GDM1 (cell line): ENCODE measurements around the gene LAMA2.

Experiments
- DNase-seq: peaks from one replicate; lab custom pipeline; 2025; lab: John Stamatoyannopoulos, UW

LAMA2 gene, protein sequence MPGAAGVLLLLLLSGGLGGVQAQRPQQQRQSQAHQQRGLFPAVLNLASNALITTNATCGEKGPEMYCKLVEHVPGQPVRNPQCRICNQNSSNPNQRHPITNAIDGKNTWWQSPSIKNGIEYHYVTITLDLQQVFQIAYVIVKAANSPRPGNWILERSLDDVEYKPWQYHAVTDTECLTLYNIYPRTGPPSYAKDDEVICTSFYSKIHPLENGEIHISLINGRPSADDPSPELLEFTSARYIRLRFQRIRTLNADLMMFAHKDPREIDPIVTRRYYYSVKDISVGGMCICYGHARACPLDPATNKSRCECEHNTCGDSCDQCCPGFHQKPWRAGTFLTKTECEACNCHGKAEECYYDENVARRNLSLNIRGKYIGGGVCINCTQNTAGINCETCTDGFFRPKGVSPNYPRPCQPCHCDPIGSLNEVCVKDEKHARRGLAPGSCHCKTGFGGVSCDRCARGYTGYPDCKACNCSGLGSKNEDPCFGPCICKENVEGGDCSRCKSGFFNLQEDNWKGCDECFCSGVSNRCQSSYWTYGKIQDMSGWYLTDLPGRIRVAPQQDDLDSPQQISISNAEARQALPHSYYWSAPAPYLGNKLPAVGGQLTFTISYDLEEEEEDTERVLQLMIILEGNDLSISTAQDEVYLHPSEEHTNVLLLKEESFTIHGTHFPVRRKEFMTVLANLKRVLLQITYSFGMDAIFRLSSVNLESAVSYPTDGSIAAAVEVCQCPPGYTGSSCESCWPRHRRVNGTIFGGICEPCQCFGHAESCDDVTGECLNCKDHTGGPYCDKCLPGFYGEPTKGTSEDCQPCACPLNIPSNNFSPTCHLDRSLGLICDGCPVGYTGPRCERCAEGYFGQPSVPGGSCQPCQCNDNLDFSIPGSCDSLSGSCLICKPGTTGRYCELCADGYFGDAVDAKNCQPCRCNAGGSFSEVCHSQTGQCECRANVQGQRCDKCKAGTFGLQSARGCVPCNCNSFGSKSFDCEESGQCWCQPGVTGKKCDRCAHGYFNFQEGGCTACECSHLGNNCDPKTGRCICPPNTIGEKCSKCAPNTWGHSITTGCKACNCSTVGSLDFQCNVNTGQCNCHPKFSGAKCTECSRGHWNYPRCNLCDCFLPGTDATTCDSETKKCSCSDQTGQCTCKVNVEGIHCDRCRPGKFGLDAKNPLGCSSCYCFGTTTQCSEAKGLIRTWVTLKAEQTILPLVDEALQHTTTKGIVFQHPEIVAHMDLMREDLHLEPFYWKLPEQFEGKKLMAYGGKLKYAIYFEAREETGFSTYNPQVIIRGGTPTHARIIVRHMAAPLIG (N-terminal part only)

GRCh38 chr6:128882991-128883611 lies at the start of gene LAMA2:
Gene LAMA2, plus strand, starts transcription at chr6:128883138. Its CDS starts 108 bp downstream, at chr6:128883246.
- DNase-seq = no peak

DNA sequence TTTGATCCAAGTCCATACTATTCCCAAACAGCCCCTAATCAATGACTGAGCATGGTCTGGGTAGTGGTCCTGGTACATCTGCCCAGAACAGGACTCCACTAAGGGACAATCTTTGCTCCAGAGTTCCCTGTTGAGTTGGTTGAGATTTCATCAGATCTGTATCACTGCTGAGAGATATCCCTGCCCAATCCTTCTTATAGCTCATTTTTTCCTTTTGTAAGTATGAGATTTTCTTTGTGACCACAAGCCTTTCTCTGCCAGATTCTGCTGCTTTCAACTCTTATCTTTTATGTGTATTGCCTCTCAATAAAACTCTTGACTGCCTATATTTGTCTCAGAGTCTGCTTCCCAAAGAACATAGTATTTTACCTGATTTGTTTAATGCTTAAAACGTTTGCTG lies 46.2 kb upstream of the LAMA2 start:
- no peak for DNase-seq

- no peak for DNase-seq
Measured at GRCh38 chr6:128841518-128841917, 41.4 kb upstream of the LAMA2 start.

GRCh38 chr6:128844598-128844997 lies 38.3 kb upstream of the LAMA2 start:
- DNase-seq = no peak

DNA sequence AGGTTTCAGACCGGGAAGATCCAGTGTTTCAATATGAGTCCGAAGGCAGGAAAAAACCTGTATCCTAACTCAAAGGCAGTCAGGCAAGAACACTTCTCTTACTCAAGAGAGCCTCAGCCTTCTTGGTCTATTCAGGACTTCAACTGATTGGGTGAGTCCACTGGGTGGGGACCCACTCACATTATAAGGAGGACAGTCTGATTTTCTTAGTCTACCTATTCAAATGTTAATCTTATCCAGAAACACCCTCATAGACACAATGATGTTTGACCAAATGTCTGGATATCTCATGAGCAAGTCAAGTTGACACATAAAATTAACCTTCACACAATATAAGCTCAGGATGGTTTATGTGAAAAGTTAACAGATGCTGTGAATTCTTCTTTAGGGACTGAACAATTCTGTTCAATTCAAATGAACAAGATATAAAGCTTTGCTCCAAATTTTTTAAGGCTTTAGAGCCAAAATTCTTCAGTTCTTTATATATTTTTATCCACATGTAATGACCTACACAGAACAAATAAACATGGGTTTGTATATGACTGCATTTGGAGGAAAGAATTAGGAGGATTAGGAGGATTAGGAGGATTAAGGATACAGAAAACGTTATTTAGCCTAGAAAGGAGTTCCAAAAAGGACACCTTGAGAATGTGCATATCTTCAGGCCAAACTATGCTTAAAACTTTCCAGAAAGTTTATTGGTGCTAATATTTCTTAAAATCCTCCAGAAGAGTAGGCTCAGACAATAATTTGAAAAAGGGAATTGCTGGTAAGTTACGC lies 35.3 kb upstream of the LAMA2 start:
- no peak for DNase-seq

DNA sequence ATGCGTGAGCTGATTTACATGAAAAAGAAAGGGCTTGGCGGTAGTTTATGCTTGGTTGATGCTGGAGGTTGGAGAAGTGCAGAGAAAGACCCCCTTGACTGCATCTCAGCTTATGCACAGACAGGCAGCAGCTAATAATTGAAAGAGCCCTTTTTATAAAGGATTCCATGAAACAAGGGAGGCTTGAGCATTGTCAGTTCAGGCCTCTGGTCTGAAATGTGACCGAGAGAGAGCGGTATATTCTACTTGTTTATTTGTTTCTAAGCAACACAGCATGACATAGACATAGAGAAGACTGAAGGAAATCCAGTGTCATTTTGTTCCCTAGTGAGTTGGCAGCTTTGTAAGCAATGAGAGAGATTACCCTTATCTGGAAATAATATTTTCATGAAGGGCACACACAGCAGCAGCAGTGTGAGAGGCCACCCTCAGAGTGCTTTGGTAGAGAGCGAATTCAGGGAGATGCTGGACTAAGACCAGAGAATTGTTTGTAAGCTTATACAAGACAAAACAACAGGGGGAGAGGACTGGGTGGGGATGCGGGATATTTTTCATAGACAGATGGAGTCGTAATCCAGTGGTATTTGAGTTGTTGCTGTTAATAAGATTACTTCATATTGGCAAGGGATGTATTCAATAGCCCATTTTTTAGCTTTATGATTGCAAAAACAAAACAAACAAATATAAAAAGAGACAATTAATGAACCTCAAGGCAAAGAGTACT lies 34.6 kb upstream of the LAMA2 start:
- DNase-seq = no peak

DNA sequence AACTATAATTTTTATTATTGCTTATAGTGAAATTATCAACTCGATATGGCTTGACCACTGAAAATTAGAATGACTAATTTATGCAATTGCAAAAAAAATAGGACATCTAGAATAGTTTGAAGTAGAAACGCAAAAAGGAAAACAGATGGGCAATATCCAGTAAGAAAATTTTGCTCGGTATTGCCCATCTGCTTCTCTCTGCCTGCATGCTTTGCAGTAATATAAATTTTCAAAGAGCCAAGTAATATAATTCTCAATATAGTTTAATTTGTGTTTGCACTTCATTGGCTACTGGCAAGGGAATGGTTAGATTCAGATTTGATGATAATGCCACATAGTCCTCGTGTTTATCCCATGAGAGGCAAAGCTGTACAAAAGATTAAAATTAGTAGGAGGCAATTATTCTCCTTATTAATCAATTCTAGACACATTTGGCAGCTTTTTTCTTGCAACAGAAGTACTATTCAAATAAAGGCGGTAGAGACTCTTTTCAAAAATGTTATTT lies 27.3 kb upstream of the LAMA2 start:
- DNase-seq = no peak

DNA sequence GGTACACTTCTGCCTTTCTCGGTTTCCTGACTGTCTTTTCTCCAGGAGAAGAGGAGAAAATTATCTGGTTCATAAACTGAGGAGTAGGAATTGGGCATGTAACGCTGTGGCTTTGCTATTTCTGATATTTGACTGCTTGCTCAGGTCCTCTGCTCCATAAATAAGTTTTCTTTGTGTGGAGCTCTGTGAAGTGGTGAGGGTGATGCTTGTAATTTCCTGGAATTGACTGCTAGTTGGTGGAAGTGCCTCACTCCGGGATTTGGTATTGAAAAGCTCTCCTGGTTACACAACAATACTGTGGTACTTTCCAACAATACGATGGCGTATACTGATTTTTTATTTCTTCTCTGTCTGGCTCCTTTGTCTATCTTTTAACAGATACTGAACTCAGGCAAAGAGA lies 25.1 kb upstream of the LAMA2 start:
- no peak for DNase-seq

DNA sequence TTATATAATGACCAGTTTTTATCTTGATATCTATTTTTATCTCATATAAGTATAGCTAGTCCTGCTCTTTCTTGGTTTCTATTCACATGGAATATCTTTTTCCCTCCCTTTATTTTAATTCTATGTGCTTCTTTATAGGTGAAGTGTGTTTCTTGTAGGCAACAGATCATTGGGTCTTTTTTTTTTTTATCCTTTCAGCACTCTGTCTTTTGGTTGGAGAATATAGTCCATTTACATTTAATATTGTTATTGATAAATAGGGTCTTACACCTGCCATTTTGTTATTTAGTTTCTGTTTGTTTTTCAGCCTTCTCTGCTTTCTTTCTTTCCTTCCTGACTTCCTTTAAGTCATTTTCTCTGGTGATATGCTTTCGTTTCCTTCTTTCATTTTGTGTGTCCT lies 22.2 kb upstream of the LAMA2 start:
- no peak for DNase-seq

GRCh38 chr6:128863983-128864382 lies 19.0 kb upstream of the LAMA2 start:
- no peak for DNase-seq

DNA sequence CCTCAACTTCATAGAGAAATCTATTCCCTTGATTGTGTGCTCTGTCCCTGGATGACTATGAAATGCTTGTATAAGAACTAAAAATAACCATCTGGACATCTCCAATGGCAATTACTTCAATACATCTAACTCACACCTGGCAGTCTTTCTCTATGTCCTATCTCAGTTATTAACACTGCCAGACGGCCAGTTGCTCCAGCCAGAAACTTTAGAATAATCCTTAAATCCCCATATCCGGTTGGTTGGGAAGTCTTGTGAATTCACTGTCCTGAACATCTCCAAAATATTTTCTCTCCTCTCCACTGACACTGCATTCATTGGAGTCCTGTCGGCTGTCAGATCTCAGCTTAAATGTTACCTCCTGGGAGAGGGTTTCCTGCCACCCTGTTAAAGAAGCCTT lies 12.2 kb upstream of the LAMA2 start:
- DNase-seq = no peak

DNA sequence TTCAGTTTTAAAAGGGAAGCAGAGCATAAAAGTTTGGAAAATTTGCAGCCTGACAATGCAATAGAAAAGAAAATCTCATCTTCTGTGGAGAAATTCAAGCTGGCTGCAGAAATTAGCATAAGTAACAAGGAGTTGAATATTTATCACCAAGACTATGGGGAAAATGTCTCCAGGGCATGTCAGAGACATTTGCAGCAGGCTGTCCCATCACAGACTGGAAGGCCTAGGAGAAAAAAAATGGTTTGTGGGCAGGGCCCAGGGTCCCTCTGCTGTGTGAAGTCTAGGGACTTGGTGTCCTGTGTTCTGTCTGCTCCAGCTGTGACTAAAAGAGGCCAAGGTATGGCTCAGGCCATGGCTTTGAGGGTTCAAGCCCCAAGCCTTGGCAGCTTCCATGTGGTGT lies 8.1 kb upstream of the LAMA2 start:
- DNase-seq = no peak

GRCh38 chr6:128882560-128882959 lies 378 bp upstream of the LAMA2 start:
- DNase-seq = no peak

- no peak for DNase-seq
Measured at GRCh38 chr6:128883906-128884305, 968 bp downstream of the LAMA2 start.

- no peak for DNase-seq
Measured at GRCh38 chr6:128885381-128885780, 2.4 kb downstream of the LAMA2 start.

DNA sequence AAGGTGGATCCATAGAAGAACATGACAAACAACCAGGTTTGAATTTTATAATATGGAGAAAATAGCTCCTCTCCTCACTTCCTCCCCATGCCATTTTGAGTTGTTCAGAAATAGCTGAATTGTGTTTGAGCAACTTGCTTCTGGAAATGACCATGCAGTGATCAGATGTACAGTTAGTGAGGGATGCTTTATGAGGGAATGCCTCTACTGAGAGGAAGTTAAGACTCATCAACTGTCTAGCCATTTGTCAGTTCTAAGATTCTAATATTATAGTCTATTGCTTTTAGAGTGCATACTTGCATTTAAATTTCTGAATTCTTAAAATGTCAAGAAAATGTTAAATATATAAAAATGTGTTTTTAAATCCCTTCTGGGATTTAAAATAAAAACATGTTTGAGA lies 3.8 kb downstream of the LAMA2 start:
- no peak for DNase-seq

DNA sequence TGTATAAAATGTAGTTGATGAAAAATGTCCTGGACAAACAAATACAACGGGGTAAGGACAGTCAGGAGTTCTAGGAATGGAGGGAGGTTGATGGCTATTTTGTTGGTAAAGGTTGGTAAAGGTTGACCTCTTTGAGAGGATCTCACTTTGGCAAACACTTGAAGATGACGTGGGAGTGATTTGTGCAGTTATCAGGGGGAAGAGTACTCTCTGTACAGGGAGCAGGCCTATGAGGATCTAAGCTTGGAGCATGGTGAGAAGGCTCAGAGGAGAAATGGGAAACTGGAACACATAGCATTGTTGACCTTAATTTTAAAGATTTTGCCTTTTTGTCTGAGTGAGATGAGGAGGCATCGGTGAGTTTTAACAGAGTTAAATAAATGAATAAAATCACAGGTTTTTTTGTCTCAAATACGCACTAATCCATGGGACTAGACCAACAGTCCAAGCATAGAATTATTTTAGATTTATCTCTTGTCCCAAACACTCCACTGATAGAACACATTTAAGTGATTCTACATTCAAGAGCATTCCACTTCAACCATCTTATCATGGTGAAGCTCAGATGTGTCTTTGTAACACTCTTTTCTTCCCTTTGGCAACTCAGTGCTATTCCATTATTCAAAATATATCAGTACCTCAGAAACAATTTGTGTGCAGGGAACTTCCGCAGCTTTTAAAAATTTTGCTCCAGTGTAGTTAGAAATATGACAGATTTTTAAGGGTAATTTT lies 5.7 kb downstream of the LAMA2 start:
- no peak for DNase-seq

- no peak for DNase-seq
Measured at GRCh38 chr6:128889870-128890269, 6.9 kb downstream of the LAMA2 start.

DNA sequence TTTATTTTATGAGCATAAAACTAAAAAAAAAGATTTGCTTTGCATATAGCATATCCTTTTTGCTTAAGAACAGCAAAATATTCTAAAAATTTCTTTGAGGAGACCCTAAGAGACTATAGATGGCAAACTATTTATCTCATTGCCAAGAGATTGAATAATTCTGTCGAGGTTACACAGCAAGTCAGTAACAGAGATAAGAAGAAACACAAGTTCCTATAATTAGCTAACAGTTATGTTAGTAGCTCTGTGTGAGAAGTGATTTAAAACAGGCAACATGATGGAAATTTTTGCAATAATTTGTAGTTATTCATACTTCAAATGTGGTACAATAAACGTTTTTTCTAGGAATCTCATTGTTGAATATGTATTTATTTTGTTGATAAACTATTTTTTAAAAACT lies 9.1 kb downstream of the LAMA2 start:
- no peak for DNase-seq
